Amygdala (tissue), 56 donors: ENCODE measurements around the gene DLGAP3.
A peak's percentile ranks its signal among the peaks of the same experiment; 100 is the strongest.

ENCODE experiments used
- DNase-seq, 56 donors: peaks; one replicate each; lab custom pipeline; 2025; lab: John Stamatoyannopoulos, UW

Gene DLGAP3

DNA sequence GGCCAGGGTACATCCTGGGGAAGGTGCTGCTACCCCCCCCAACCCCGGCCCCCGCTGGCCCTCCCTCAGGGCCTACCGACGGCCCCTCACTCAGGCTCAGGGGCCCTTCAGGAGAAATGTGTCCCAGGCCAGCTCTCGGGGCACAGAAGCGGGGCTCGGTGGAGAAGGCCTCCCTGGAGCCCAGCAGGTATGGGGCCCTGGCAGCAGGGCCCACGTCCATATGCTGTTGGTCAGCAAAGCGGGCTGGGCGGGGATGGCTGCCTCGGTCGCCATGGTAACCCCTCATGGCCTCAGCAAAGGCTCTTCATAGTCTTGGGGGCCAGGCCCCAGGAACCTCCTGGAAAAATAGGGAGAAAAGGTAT, 24.4 kb downstream of the DLGAP3 start:
- DNase-seq: no peak

GRCh38 chr1:34904236-34905097, 25.0 kb downstream of the DLGAP3 start:
- DNase-seq: no peak

DNA sequence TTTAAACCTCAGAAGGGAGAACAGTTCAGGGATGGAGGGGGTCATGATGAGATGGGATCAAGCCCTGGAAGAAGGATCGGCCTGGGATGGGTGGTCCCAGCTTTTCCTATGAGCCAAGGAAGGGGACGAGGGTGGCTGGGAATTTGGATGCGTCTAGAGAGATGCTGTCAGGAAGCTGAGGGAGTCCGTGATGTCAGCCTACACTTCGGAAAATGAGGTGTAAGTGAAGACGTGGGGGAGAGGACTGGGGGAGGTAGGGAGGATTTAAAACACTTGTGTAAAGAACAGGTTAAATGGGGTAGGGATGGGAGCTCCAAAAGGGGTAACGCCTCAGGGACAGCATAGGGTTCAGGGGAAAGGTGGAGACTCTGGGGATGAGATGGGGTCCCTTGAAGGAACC, 27.5 kb downstream of the DLGAP3 start:
- DNase-seq: no peak

DNA sequence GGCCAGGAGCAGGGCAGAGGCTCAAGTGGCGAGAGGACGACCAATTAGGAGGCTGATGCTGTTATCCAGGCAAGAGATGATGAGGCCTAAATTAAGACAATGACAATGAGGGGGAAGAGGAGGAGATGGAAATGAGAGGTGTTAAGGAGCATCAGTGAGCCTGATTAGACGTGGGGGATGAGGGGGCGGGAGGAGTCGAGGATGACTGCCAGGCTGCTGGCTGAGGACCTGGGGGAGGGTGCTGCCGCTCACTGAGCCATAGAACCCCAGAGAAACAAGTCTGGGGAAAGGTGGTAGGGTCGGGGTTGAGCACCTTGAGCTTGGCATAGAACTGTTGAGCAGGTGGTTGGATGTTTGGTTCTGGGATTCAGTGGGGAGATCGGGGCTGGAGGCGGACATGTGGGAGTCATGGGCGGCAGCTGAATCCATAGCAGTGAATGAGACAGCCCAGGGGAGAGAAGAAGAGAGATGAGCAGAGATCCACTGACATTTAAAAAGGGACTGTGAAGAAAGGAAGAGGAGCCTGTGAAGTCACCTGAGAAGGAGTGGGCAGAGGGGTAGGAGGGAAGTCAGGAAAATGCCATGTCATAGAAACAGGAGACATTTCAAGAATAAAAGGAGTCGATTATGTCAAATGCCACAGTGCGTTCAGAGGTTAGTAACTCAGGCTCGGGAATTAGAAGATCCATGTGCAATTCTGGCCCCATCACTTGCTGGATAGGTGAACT, 28.5 kb downstream of the DLGAP3 start:
- peak in 2 of 56 donors; percentile 29 for DNase-seq

DNA sequence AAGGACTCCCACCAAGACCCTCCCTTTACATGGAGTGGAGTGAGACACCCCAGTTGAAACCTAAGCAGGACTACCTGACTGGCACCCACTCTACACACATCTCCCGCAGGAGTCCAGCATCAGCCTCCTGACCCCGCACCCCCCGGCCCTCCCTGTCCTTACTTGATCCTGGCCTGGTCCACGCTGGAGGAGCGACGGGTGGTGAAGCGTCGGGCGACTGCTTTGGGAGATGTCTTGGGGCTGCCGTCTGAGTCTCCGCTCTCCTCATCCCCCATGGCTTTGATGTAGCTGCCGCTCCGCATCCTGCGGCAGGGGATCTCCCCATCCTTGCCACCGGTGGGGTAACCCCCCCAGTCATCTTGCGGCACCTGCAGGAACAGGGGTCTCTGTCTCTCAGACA, 29.5 kb downstream of the DLGAP3 start:
- DNase-seq: no peak

DNA sequence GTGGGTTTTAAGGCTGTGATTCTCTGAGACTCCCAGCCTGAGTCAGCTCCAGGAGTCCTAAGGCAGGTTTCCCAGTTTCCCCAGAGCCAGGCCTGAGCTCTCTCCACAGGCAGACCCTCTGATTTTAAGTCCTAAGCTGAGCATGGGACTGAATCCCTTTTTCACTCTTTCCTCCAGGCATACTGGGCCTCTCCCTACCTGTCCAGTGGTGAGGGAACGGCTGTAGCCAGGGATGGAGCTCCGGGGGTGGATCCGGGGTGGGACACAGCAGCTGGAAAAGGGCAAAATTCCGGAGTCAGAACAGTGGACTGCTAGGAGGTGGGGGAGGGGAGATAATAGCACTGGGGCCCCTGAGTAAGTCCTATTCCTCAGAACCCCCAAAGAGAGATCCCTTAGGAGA, 30.0 kb downstream of the DLGAP3 start:
- DNase-seq: no peak

- no peak for DNase-seq
Measured at GRCh38 chr1:34898330-34898761, 31.1 kb downstream of the DLGAP3 start.

- no peak for DNase-seq
Measured at GRCh38 chr1:34896612-34897011, 32.8 kb downstream of the DLGAP3 start.

DNA sequence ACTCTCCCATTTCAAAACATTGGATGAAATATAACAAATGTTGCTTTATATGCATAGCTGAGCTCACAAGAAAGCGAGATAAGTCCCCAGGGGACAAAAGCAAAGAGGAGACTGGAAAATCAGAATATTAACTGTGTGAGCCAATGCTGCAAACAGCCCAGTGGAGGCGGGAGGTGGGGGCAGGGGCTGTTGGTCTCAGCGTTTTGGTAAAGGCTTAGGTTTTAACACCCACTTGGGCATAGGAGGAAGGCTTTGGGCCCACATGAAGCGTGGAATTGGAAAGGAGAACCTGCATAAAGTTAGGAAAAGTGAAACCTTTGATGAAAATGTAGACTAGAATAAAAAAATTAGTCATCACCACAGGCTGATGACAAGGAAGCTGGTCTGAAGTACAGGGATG, 39.7 kb downstream of the DLGAP3 start:
- no peak for DNase-seq

DNA sequence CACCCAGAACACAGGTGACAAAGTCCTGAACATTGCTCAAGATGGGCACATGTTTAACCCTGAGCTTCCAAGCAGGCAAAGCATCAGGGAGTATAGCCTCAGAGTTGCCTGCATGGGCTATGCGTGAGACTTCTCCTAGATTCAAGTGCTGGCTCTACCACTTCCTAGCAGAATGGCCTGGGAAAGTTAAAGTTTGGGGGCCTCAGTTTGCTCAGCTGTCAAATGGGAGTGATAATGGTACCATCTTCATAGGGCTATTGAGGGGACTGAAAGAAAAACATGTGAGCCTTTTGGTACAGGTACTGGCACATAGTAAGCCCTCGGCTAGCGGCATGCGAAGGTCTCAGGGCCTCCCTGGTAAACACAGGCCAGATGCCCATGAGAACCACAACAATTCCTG, 41.9 kb downstream of the DLGAP3 start:
- DNase-seq: no peak

DNA sequence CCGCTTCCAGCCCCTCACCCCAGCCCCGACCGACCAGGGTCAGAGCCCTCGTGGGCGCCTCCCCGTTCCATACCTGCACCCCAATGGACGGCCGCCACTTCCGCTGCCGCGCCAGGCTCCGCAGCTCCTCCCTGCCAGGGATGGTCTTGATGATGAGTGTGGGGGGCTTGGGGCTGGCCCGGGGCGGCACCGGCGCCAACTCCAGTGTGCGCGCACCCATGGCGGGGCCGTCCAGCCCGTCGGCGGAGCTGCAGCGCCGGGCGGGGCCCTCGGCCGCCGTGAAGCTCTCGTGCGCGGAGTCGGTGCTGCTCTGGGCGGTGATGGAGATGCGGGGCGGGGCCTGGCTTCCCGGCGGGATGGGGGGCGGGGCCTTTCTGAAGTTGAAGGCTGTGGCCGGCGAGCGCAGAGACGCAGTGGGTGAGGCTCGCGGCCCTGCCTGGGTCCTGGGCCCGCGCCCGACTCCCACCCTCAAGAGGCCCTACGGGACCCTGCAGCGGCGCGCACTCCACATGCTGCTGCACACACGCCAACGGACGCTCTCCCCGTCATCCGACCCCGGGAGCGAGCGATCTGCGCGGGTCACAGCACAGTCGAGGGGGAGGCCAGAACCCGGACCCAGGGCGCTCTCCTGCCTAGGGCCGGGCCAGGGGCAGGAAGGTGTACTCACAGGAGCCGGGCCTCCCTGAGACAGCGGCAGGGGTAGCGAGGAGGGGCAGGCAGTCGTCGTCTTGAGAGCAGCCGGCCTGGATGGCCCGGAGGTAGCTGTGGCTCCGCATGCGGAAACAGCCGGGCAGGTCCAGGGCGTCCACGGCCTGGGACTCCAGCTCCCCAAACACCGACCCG, 43.8 kb downstream of the DLGAP3 start:
- peak in 3 of 56 donors; percentile 8 to 20 (median 10) for DNase-seq

GRCh38 chr1:34884961-34885360, 44.5 kb downstream of the DLGAP3 start:
- DNase-seq: no peak

DNA sequence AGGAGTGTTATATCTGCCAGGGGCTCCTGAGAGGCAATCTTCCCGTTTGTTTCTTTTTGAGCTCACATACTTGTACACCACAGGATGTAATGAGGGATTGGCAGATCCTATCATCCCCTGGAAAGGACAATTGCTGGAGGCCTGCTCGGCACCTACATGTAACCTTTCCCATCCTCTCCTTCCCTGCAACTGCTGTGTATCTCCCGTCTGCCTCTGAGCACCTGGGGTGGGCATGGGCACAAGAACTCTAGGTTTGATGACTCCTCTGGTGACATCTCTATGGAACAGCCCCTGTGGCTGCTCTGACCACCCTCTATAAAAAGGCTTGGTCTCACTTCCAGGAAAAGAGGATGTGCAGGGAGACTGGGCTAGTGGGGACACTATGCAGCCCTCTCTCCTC, 44.9 kb downstream of the DLGAP3 start:
- no peak for DNase-seq

GRCh38 chr1:34879230-34879629, 50.2 kb downstream of the DLGAP3 start:
- no peak for DNase-seq

GRCh38 chr1:34876406-34876805, 53.0 kb downstream of the DLGAP3 start:
- DNase-seq: no peak

DNA sequence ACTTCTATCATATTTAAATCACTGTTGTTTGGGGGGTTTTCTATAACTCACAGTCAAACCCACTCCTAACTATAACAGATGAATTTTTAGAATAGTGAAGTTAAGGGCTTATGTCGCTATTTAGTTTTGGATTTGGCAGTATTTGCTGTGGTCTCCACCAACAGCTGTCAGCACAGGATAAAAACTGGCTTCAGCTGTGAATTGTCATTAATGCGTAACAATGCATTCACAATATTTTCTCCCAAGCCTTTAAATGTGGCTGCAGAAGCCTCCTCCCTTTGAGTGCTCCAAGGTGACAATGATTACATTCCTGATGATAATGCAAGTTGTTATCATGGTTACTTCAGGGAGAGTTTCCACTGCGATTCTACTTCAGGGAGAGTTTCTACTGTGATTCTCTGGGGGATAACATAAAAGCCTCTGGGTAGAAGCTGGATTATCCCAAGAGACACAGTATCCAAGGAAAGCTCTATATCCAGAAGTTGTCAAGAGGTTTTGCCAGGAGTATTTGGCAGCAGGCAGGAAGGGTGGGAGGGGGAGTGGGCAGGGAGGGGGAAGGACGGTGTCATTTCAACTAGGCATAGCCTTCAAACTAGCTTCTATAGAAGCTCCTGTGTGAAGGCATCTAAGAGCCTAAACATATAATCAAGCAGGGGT, 55.0 kb downstream of the DLGAP3 start:
- no peak for DNase-seq

DNA sequence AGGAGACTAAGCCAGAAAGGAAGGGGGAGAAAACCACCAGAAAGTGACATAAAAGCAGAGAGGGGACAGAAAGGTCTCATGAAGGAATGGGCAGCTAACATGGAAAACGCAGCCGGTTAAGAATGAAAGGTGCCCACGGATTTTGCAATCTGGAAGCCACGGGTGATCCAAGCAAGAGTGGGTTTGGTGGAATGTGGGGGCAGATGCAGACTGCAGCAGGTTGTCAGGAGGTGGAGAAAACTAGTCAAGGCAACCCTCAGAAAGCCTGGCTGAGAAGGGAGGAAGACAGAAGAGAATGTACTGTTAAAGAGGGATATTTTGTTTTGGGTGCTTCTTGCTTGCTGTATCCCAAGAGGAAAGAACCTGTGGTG, 57.3 kb downstream of the DLGAP3 start:
- DNase-seq: peak in 5 of 56 donors; percentile 7 to 67 (median 34)

GRCh38 chr1:34871443-34872132, 57.9 kb downstream of the DLGAP3 start:
- DNase-seq: peak in 6 of 56 donors; percentile 17 to 67 (median 38)

DNA sequence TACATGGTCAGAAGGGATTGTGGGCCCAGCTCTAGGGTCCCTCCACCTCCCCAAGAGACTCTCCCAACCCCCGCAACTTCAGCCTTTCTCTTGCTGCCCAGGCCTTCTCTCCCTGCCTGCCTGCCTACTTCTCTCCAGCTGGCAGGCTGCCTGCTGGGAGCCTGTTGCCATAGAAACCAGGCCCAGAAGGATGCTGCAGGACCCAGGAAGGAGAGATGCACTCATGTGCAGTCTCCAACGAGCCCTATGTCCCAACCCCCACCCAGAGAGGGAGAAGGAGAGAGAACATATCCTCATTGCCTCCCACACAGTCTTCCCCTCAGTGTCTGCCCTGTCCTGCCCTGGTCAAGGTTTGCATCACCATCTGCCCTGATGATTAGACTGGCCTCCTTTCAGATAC, 59.1 kb downstream of the DLGAP3 start:
- peak in 35 of 56 donors; percentile 8 to 79 (median 47) for DNase-seq

GRCh38 chr1:34869760-34870159, 59.7 kb downstream of the DLGAP3 start:
- DNase-seq: no peak
